GM19397 (cell line): ENCODE results near the gene HOMER2.
"Not testable (repeated sequence)": the region's sequence is repeated elsewhere in the genome, so short reads cannot be mapped to it uniquely, and the experiment has no call there.

Source experiments
- ATAC-seq: cut with Tn5 transposase; IDR thresholded peaks from one replicate; pipeline ENCODE4 v1.9.1; 2021; ENCODE audit warnings: mild to moderate bottlenecking, moderate library complexity; ENCODE audit not compliant: unreplicated experiment

HOMER2 gene

GRCh38 chr15:82839136-82839535 lies 113.4 kb downstream of the HOMER2 start:
- no peak for ATAC-seq

- ATAC-seq = no peak
Observed at GRCh38 chr15:82838096-82838735, 114.3 kb downstream of the HOMER2 start.

- no peak for ATAC-seq
Observed at GRCh38 chr15:82835391-82835917, 117.1 kb downstream of the HOMER2 start.

- ATAC-seq = no peak
Observed at GRCh38 chr15:82833362-82833682, 119.2 kb downstream of the HOMER2 start.

GRCh38 chr15:82832601-82833361 lies 119.7 kb downstream of the HOMER2 start:
- ATAC-seq = peak; percentile 77

- no peak for ATAC-seq
Observed at GRCh38 chr15:82831894-82832600, 120.5 kb downstream of the HOMER2 start.

GRCh38 chr15:82830427-82831173 lies 121.9 kb downstream of the HOMER2 start:
- no peak for ATAC-seq

GRCh38 chr15:82829234-82829633 lies 123.3 kb downstream of the HOMER2 start:
- ATAC-seq = no peak

GRCh38 chr15:82828075-82828474 lies 124.4 kb downstream of the HOMER2 start:
- ATAC-seq = no peak

GRCh38 chr15:82823049-82823448 lies 129.5 kb downstream of the HOMER2 start:
- ATAC-seq = no peak

GRCh38 chr15:82821851-82822250 lies 130.7 kb downstream of the HOMER2 start:
- ATAC-seq = not testable (repeated sequence)

- not testable (repeated sequence) for ATAC-seq
Observed at GRCh38 chr15:82821396-82821795, 131.1 kb downstream of the HOMER2 start.

GRCh38 chr15:82820128-82820527 lies 132.4 kb downstream of the HOMER2 start:
- no peak for ATAC-seq

GRCh38 chr15:82812994-82813393 lies 139.5 kb downstream of the HOMER2 start:
- no peak for ATAC-seq

GRCh38 chr15:82810890-82811426 lies 141.6 kb downstream of the HOMER2 start:
- no peak for ATAC-seq

GRCh38 chr15:82810061-82810889 lies 142.2 kb downstream of the HOMER2 start:
- peak; percentile 26 for ATAC-seq

- peak; percentile 82 for ATAC-seq
Observed at GRCh38 chr15:82809308-82810060, 143.0 kb downstream of the HOMER2 start, which contains the start of gene WHAMM. WHAMM (plus strand) TSS chr15:82809628; CDS start chr15:82809727, 99 bp downstream.

GRCh38 chr15:82808634-82809041 lies 143.9 kb downstream of the HOMER2 start:
- no peak for ATAC-seq
